Epithelial cell of esophagus (primary cell): ENCODE data around the gene UNC79.

Experiments
- DNase-seq: peaks from one replicate; pipeline ENCODE4 v3.0.0; 2010; ENCODE audit warnings: low read depth
- H3K4me3 ChIP-seq: 2 replicates; pipeline ENCODE4 v1.5.1; 2011; ENCODE audit warnings: mild to moderate bottlenecking, low read length, control low read depth
- TF ChIP-seq, protein P1 (sequence below): IDR thresholded peaks from 2 replicates; pipeline ENCODE4 v1.5.1; 2011; ENCODE audit warnings: low read depth, mild to moderate bottlenecking, low read length, control low read depth, inconsistent platforms; ENCODE audit not compliant: insufficient read depth; ENCODE audit errors: missing control alignments

UNC79 gene

DNA sequence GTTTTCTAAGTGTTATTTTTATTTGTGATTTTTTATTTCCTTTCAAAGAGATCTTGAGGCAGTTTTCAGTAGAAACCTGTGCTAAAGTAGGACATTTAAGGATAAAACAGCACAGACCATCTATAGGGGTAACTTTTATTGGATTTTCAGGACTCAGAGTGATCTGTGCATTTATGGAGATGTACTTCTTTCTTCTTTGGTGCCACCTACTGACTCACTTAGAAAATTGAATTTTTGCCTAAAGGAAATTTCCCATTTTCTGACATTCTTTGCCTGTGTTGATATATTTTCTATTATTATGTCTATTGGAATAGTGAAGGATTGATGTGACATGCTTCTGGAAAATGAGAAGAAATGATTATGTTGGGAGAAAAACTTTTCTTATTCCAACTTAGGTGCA lies 113.0 kb downstream of the UNC79 start:
- H3K4me3 ChIP-seq, result no peak overlapping the region
- TF ChIP-seq, protein P1, sequence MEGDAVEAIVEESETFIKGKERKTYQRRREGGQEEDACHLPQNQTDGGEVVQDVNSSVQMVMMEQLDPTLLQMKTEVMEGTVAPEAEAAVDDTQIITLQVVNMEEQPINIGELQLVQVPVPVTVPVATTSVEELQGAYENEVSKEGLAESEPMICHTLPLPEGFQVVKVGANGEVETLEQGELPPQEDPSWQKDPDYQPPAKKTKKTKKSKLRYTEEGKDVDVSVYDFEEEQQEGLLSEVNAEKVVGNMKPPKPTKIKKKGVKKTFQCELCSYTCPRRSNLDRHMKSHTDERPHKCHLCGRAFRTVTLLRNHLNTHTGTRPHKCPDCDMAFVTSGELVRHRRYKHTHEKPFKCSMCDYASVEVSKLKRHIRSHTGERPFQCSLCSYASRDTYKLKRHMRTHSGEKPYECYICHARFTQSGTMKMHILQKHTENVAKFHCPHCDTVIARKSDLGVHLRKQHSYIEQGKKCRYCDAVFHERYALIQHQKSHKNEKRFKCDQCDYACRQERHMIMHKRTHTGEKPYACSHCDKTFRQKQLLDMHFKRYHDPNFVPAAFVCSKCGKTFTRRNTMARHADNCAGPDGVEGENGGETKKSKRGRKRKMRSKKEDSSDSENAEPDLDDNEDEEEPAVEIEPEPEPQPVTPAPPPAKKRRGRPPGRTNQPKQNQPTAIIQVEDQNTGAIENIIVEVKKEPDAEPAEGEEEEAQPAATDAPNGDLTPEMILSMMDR, result peak; percentile 41
- peak; percentile 39 for DNase-seq

DNA sequence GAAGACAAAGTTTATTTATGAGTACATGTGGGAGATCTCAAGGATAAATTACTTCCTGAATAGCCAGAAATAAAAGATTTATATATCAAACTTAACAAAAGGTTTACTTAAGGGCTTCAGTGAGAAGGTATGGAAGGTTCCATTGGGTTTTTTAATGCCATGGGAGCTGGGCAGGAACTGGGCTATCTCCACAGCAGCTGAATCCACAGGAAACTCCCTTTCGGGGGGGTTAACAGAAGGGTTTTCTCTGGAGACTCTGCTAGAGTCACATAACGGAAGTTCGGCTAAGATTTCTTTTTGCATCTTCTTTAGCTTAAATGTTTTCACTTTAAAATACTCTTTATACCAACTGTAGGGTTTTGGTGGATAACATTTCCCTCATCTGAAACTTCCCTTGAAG lies 113.5 kb downstream of the UNC79 start:
- TF ChIP-seq, protein P1, result no peak
- DNase-seq, result no peak
- H3K4me3 ChIP-seq, result no peak overlapping the region

DNA sequence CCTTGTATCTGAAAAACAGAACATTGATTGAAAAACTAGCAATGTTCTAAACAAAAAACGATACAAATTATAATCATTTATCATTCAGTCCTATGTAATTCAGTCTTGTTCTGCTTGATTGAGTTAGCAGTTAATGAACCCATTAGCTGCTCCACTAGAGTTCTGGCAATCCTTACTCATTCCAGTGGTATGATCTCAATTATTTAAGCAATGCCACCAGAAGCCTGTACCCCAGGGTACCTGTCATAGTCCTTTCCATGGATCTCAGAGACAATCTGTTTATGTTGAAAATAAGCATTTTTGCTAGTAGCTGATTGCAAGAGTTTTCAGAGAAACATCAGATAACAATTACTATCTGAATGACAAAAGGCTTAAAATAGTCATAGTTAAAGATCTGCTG lies 115.9 kb downstream of the UNC79 start:
- TF ChIP-seq, protein P1, result no peak
- DNase-seq, result no peak

DNA sequence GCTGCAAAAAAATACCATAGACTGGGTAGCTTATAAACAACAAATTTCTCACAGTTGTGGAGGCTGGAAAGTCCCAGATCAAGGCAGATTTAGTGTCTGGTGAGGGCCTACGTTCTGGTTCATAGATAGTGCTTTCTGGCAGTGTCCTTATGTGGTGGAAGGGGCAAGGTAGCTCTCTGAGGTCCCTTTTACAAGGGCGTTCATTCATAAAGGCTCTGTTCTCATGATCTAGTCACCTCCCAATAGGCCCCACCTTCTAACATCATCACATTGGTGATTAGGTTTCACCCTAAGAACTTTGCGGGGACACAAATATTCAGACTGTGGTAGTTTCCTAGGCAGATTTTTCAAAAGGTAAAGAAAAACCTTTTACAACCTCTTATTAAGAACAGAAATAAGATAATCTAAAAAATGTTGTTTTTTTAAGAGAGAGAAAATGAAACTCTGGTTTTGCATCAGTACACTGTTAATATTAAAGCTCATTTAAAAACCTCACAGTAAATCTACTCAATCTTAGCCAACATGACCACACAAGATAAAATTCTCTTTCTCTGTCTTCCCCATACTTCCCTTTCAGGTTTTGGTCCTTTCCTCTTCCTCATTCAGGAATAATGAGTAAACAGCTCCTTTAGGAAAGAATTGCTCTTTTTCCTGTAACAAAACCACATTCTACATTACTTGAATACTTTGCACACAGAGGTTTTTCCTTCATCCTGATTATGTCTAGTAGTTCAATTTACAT lies 117.5 kb downstream of the UNC79 start:
- DNase-seq, result peak; percentile 48
- TF ChIP-seq, protein P1, result no peak
- H3K4me3 ChIP-seq, result no peak overlapping the region

More for the DNA sequence above, 115.9 kb downstream of the UNC79 start:
- no peak overlapping the region for H3K4me3 ChIP-seq

DNA sequence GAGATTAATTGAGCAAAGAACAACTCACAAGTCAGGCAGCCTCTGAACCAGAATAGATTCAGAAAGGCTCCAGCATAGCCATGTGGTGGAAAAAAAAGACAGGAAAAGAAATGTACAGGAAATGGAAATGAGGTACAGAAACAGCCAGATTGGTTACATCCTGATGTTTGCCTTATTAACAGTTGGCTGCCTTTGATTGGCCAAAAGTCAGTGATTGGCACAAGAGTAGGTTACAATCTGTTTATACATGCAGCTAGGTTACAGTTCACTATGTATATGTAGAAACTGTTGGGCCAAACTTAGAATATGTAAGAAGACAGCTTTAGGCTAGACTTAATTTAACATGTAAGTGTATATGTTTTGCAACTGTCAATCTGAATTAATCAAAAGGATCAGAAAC lies 118.9 kb downstream of the UNC79 start:
- peak; percentile 28 for DNase-seq

DNA sequence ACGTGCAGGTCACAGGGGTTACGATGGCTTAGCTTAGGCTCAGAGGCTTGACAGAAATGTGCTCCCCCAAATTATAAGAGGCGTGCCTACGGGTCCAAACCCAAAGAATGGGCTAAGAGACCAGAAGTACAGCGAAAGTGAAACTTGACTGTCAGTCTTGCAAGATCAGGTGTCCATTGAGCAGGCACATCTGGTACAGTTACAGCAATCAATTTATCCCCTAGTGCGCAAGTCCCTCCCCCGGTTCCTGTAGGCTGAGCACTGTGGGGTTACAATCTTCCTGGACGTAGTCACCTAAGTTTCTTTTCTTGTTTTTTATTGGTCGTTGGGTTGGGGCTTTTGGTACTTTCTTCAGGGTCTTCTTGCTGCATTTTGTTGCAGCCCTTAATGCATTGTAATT lies 134.2 kb downstream of the UNC79 start:
- TF ChIP-seq, protein P1, result no peak
- H3K4me3 ChIP-seq, result no peak overlapping the region
- DNase-seq, result no peak

More for the DNA sequence above, 118.9 kb downstream of the UNC79 start:
- TF ChIP-seq, protein P1, result no peak
- no peak overlapping the region for H3K4me3 ChIP-seq
